Measurements from ENCODE around the gene IRF3.

- TF ChIP-seq TEAD4 (IDR thresholded peaks at IDR 0.05), result no peak
- TF ChIP-seq, protein P1, sequence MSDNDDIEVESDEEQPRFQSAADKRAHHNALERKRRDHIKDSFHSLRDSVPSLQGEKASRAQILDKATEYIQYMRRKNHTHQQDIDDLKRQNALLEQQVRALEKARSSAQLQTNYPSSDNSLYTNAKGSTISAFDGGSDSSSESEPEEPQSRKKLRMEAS (IDR thresholded peaks at IDR 0.05), result no peak
- no peak for TF ChIP-seq TCF12 (IDR thresholded peaks at IDR 0.05; ENCODE audit: low read depth)
Observed at GRCh38 chr19:49684983-49685553, 19.4 kb upstream of the IRF3 start.
